Coronary artery (tissue), 2 donors: ENCODE data around the gene PRDM15.

Experiments used
- DNase-seq: peaks from one replicate; pipeline ENCODE4 v3.0.0-alpha.2; 2017; ENCODE audit warnings: low spot score
- H3K27ac ChIP-seq, 2 donors: fragments of 200-600 bp; sonication (generic); one replicate each; pipeline ENCODE4 v1.5.1; 2016 to 2019
- H3K4me3 ChIP-seq: fragments of 200-600 bp; sonication (generic); 2 replicates; pipeline ENCODE4 v1.5.1; 2016; ENCODE audit warnings: mild to moderate bottlenecking, moderate library complexity
- TF ChIP-seq, protein P1 (sequence below): fragments of 200-600 bp; sonication (generic); IDR thresholded peaks from one replicate; pipeline ENCODE4 v1.5.1; 2019; ENCODE audit warnings: antibody characterized with exemption

PRDM15 gene

DNA sequence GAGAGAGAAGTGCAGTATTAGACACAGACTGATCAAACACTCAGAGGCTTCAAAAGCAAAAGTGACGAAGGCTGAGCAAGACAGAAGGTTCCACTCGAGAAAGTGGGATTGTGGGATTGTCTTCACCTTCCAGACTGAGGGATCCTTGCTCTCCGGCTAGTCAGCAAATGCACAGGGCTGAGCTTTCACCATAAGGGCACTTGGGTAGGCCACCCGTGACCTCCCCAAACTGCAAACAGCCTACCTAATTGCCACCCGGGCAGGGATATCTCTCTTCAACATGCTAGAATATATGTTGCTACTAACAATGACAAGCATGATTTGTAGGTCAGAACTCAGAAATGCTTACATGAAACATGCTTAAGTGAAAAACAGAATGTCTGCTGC lies 77.0 kb downstream of the PRDM15 start:
- H3K27ac ChIP-seq, result no peak overlapping the region
- no peak overlapping the region for H3K4me3 ChIP-seq
- no peak for DNase-seq
- TF ChIP-seq, protein P1, sequence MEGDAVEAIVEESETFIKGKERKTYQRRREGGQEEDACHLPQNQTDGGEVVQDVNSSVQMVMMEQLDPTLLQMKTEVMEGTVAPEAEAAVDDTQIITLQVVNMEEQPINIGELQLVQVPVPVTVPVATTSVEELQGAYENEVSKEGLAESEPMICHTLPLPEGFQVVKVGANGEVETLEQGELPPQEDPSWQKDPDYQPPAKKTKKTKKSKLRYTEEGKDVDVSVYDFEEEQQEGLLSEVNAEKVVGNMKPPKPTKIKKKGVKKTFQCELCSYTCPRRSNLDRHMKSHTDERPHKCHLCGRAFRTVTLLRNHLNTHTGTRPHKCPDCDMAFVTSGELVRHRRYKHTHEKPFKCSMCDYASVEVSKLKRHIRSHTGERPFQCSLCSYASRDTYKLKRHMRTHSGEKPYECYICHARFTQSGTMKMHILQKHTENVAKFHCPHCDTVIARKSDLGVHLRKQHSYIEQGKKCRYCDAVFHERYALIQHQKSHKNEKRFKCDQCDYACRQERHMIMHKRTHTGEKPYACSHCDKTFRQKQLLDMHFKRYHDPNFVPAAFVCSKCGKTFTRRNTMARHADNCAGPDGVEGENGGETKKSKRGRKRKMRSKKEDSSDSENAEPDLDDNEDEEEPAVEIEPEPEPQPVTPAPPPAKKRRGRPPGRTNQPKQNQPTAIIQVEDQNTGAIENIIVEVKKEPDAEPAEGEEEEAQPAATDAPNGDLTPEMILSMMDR, result no peak

DNA sequence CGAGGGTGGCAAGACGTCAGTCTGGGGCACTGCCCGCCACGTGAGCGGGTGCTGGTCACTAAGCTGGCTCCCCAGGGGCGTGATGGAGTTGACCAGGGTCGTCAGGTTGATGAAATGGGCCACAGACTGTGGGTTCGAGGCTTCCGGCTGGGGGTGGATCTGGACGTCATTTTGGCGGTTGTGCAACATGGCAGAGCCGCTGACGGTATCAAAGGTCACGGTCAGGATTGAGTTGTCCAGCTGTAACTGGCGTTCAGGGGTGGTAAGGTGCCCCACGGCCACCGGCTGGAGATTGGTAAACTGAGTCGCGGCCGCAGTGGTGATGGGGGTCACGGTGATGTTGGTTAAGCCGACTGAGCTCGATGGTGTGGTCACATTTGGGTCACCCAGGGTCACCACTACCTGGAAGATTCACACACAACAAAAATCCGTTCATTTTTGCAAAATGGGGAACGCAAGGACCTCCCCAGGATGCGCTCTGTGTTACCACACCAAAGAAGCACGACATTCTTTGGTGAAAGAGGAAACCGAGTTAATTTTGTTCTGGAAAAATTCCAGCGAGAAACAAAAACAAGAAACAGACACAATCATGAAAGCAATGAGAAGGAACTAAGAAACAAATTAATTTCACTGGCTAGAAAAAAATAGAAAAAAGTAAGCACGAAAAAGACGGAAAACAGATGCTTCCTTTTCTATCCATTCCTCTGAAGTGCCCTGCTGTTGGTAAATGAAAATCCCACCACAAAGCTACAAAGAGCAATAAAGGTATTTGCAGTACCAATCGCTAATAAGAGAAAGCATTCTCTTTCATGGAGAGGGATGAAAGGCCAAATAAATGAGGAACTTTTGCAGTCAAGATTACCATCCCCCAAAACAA lies 77.6 kb downstream of the PRDM15 start:
- DNase-seq, result no peak
- TF ChIP-seq, protein P1, result no peak
- H3K27ac ChIP-seq, result no peak overlapping the region

DNA sequence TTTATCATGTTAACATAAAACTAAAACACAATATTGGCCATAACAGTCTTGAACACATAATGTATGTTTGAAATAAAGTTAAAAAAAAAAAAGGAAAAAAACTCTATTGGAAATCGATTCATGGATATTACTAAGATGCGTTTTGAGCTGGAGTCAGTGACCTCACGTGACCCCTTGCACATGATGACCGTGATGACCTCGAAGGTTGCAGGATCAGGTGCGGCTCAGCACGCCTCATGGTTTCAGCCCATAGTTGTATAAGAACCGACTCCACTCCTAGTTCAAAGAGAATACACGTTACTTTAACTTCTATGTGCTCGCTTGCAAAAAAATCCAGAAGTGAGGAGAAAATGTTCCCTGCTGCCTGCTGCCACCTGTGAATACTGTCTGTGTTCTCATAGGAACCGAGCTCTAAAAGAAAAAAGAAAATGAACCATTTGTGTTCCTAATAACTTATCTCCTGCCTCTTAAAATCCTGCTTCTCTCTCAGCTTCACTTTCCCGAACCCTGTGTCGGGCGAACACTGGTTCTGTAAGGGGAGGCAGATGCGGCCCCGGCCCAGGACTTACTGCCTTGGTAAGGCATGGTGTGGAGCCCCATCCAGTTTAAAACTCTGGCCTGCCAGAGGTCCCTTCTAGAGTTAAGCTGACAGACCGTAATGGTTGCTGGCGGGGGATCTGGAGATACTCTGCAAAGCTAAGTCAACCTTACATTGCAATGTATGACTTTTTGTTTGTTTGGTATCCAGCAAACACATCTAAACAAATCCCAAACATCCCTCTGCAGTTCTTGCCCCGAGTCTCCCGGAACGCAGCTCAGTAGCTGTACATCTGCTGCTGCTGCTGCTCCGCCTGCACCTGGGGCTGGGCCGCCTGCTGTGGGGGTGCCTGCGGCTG lies 78.5 kb downstream of the PRDM15 start:
- TF ChIP-seq, protein P1, result no peak
- no peak overlapping the region for H3K4me3 ChIP-seq
- H3K27ac ChIP-seq, result no peak overlapping the region
- DNase-seq, result no peak

More for the DNA sequence above, 77.6 kb downstream of the PRDM15 start:
- no peak overlapping the region for H3K4me3 ChIP-seq

DNA sequence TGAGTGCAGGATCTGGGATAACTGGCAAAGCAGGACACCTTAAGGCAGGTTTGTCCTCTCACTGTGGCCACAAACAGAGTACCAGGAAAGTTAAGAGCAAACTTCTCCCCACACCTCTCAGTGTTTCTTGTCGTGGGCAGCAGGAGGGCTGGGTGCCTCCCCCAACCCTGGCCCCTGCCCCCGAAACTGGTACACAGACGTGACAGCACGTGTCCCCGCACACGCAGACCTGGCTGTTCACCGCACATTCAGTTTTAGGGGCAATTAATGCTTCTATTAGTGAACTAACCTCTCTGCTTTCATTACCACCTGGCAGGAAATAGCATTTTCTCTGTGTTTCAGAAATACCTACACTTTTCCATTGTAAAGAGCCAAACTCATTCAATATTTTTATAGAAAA lies 79.4 kb downstream of the PRDM15 start:
- DNase-seq, result no peak
- TF ChIP-seq, protein P1, result no peak
- Histone ChIP-seq H3K27ac (no peak overlapping the region), H3K4me3 (no peak overlapping the region)

DNA sequence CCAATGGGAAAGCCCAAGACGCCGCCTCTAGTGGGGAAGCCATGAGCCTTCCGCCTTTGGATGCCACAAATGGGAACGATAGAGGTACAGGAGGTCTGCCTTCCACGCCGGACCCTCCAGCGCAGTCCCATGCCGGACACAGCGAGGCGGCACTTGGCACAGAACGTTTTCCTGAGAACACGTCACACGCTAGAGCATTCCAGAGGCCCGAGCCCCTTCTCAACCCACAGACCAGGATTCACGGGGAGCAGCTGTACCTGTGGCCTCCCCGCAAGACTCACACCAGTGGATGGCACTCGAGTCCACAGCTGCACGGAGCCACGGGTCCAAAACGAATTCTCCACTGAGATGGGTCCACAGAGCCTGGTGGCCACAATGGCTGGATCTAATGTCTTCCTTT lies 80.8 kb downstream of the PRDM15 start:
- no peak for DNase-seq
- TF ChIP-seq, protein P1, result no peak
- Histone ChIP-seq H3K27ac (no peak overlapping the region), H3K4me3 (no peak overlapping the region)

DNA sequence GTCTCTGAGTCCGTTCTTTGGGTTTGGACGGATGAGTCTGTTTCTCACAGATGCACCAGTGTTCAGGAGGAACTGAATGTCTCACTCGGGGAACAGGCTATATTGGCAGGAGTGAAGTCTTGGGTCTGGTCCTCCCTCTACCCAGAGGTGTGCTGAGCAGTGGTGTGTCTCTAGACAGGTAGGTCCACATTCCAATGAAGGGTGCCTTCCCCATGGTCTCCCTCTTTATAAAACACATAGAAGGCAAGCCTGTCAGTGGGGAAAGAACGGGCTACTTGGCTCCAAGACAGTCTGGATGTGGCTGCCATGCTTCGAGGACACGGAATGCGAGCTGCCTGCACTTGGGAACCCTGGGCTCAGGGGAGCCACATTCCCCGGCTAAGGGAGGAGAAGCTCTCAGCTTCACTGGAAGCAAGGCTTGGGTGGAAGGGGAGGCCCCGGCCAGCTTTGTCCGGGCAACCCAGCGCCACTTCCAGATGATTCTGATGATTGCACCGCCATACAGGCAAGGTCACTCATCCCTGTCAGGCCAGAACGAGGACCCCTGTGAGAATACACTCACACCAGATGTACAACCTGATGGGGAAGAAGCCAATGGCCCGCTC lies 82.6 kb downstream of the PRDM15 start:
- Histone ChIP-seq H3K4me3 (no peak overlapping the region), H3K27ac (no peak overlapping the region)
- no peak for DNase-seq
- TF ChIP-seq, protein P1, result no peak
